Stomach smooth muscle (tissue), 2 donors: ENCODE data around the gene ZNF44.
"Not testable (repeated sequence)": the region's sequence is repeated elsewhere in the genome, so short reads cannot be mapped to it uniquely, and the experiment has no call there.

Experiments used
- H3K27ac ChIP-seq: one replicate; pipeline ENCODE4 v1.7.0; 2013; ENCODE audit warnings: mild to moderate bottlenecking, low read length, inconsistent platforms
- H3K27me3 ChIP-seq, 2 donors: one replicate each; pipeline ENCODE4 v1.7.0; 2013; ENCODE audit warnings: low read length in 2 of 2; ENCODE audit not compliant: insufficient read depth in 2 of 2, control insufficient read depth in 1 of 2
- H3K36me3 ChIP-seq, 2 donors: one replicate each; pipeline ENCODE4 v1.7.0; 2013; ENCODE audit warnings: low read length in 2 of 2; ENCODE audit not compliant: control insufficient read depth in 2 of 2, insufficient read depth in 2 of 2
- H3K4me1 ChIP-seq: one replicate; pipeline ENCODE4 v1.7.0; 2013; ENCODE audit warnings: low read length; ENCODE audit not compliant: control insufficient read depth, insufficient read depth
- H3K4me3 ChIP-seq, 2 donors: one replicate each; pipeline ENCODE4 v1.7.0; 2013; ENCODE audit warnings: low read length in 2 of 2
- H3K9ac ChIP-seq, 2 donors: one replicate each; pipeline ENCODE4 v1.7.0; 2013; ENCODE audit warnings: low read length in 2 of 2, mild to moderate bottlenecking in 1 of 2
- H3K9me3 ChIP-seq, 2 donors: one replicate each; pipeline ENCODE4 v1.7.0; 2013; ENCODE audit warnings: low read length in 2 of 2; ENCODE audit not compliant: control insufficient read depth in 2 of 2
- donor health status: healthy.
- donor health status: Pancreatic carcinoma.

ZNF44 gene

GRCh38 chr19:12294249-12295158 lies at the start of gene ZNF44:
TSS of gene ZNF44 (minus strand) at chr19:12294883. CDS start at chr19:12294694, 189 bp downstream.
- Histone ChIP-seq H3K4me1 (peaks cover 12% of the 10 kb centered on the region), H3K9me3 (no peaks in the 10 kb centered on the region), H3K4me3 (peak within 1 kb of the TSS; percentile 59 to 95), H3K36me3 (peaks cover 0 to 2% of the 10 kb centered on the region in 2 donors), H3K9ac (peak within 1 kb of the TSS; percentile 80 to 95), H3K27me3 (no peaks in the 10 kb centered on the region), H3K27ac (peak within 1 kb of the TSS; percentile 96)

GRCh38 chr19:12333162-12334159 lies 38.8 kb upstream of the ZNF44 start, which contains the start of gene ZNF563:
TSS of gene ZNF563 (minus strand) at chr19:12333633. CDS start at chr19:12333482, 151 bp downstream.
- Histone ChIP-seq H3K4me1 (peaks cover 15% of the 10 kb centered on the region), H3K36me3 (no peaks in the 10 kb centered on the region), H3K9ac (peak within 1 kb of the TSS; percentile 91 to 93), H3K27ac (peak within 1 kb of the TSS; percentile 90), H3K9me3 (no peaks in the 10 kb centered on the region), H3K4me3 (peak within 1 kb of the TSS; percentile 88 to 96), H3K27me3 (no peaks in the 10 kb centered on the region)

- H3K36me3 ChIP-seq: no peaks in the 10 kb centered on the region
- peaks cover 15% of the 10 kb centered on the region for H3K4me1 ChIP-seq
- no peaks in the 10 kb centered on the region for H3K27me3 ChIP-seq
- no peak overlapping the region for H3K27ac ChIP-seq
- H3K4me3 ChIP-seq: no peak overlapping the region
- no peak overlapping the region for H3K9ac ChIP-seq
- H3K9me3 ChIP-seq: no peaks in the 10 kb centered on the region
Measured at GRCh38 chr19:12331211-12331941, 36.7 kb upstream of the ZNF44 start.

GRCh38 chr19:12330340-12330739 lies 35.7 kb upstream of the ZNF44 start:
- no peak overlapping the region for H3K4me3 ChIP-seq
- no peaks in the 10 kb centered on the region for H3K9me3 ChIP-seq
- H3K36me3 ChIP-seq: no peaks in the 10 kb centered on the region
- H3K27ac ChIP-seq: no peak overlapping the region
- H3K27me3 ChIP-seq: no peaks in the 10 kb centered on the region
- peaks cover 15% of the 10 kb centered on the region for H3K4me1 ChIP-seq
- H3K9ac ChIP-seq: no peak overlapping the region

- Histone ChIP-seq H3K4me1 (no peaks in the 10 kb centered on the region), H3K36me3 (peaks cover 4 to 5% of the 10 kb centered on the region in 2 donors), H3K27ac (no peak overlapping the region), H3K4me3 (no peak overlapping the region), H3K9ac (no peak overlapping the region), H3K27me3 (no peaks in the 10 kb centered on the region), H3K9me3 (no peaks in the 10 kb centered on the region)
Measured at GRCh38 chr19:12325690-12326089, 31.0 kb upstream of the ZNF44 start.

- peaks cover 17 to 31% of the 10 kb centered on the region in 2 donors for H3K36me3 ChIP-seq
- H3K4me1 ChIP-seq: no peaks in the 10 kb centered on the region
- H3K27me3 ChIP-seq: no peaks in the 10 kb centered on the region
- H3K9me3 ChIP-seq: no peaks in the 10 kb centered on the region
- H3K9ac ChIP-seq: no peak overlapping the region
- no peak overlapping the region for H3K27ac ChIP-seq
- no peak overlapping the region for H3K4me3 ChIP-seq
Measured at GRCh38 chr19:12318782-12319413, 24.2 kb upstream of the ZNF44 start.

- Histone ChIP-seq H3K4me3 (no peak overlapping the region), H3K9ac (no peak overlapping the region), H3K27me3 (no peaks in the 10 kb centered on the region), H3K36me3 (peaks cover 13 to 19% of the 10 kb centered on the region in 2 donors), H3K9me3 (no peaks in the 10 kb centered on the region), H3K4me1 (no peaks in the 10 kb centered on the region), H3K27ac (no peak overlapping the region)
Measured at GRCh38 chr19:12314553-12314952, 19.9 kb upstream of the ZNF44 start.

- H3K27me3 ChIP-seq, H3K9ac ChIP-seq, H3K9me3 ChIP-seq, H3K36me3 ChIP-seq, H3K4me1 ChIP-seq, H3K27ac ChIP-seq, H3K4me3 ChIP-seq: not testable (repeated sequence)
Measured at GRCh38 chr19:12308891-12309290, 14.2 kb upstream of the ZNF44 start.

GRCh38 chr19:12295191-12295590 lies 508 bp upstream of the ZNF44 start:
- Histone ChIP-seq H3K4me1 (peaks cover 11% of the 10 kb centered on the region), H3K4me3 (peak overlapping the region; percentile 59 to 95), H3K27me3 (no peaks in the 10 kb centered on the region), H3K36me3 (peaks cover 0 to 2% of the 10 kb centered on the region in 2 donors), H3K9me3 (no peaks in the 10 kb centered on the region), H3K9ac (peak overlapping the region; percentile 80 to 95), H3K27ac (no peak overlapping the region)
